Measurements from ENCODE around the gene CNIH3.
A peak's percentile ranks its signal among the peaks of the same experiment; 100 is the strongest.

CNIH3 gene

DNA sequence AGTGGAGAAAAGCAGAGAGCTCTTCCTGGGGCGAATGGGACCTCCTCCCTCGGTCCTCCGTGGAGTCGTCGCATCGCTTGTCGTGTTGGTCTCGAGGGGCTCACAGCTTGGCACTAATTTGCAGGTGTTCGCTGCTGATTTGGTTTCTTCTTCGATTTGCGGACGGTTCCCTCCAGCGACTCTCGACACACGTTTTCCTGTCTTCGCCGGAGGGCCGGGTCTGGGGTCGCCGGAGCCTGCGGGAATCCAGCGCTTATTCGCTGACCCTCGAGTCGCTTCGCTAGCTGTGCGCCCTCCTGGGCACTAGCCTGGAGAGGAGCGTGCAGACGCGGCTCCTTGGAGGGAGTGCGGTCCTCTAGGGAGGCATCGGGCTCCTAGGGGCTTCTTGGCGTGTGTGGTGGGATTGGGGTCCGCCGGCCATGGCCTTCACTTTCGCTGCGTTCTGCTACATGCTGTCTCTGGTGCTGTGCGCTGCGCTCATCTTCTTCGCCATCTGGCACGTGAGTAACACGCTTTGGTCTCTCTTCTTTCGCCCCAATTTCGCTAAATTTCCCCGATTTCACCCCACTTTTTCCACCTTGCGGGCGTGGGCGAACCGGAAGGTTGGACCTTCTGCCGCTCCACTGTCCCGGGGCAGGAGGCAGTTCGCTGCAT lies 766 bp downstream of the CNIH3 start:
- DNase-seq: no peak

DNA sequence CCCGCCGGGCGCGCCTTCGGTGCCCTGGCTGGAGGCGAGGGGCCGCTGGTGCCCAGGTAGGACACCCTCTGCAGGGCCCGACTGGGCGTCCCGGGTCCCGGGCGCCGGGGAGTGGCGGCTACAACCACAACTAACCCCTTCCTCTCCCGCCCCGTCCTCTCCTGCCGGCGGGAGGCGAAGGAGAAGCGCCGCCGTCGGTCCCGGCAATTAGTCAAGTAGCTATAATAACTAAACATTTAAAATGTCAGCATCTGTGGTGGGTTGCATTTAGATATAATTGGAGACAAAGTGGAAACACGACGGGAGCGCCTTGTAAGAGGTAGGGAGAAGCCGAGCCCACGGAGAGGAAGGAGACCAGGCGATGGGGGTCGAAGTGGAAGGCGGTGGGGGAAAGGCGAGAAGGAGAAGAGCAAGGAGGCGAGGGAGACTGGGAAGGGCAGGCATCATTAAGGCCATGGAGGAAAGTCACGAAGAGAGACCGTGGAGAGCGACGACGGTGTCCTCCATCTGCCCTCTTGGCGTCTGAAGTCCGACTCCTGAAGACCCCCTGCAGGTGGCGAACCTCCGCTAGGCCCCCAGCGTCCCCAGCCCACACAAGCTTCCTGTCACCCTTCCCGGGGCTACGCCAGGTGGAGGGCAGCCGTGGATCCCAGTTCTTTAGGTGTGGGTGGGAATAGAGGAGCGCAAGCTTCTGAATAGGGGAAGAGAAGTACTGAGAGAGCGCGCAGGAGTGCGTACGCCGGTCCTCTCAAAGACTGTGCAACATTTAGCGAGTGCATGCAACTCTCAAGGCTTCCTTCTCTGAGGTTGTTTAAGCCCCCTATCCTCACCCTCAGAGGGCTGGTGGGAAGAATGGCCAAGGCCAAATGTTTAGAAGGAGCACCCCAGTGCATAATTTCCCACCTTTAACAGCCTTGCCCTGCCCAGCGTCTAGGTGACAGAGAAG lies 1.6 kb downstream of the CNIH3 start:
- DNase-seq: no peak

DNA sequence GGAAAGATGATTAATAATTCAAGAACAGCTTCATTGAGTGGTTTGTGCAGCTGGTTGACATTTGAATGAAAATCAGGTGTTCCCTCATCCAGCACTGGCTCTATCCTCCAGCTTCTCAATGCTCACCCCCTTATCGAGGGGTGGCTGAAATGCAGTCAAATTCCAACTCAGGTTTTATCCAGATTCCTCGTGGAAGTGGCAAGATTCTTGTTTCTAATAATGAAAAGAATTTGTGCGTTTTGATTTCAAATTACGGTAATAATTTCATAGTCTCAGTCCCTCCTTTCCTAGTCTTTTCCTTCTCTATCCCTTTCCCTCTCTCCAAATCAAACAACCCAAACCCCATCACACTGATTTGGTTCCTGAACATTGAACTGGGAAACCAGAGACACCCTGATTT lies 3.1 kb downstream of the CNIH3 start:
- DNase-seq: no peak

DNA sequence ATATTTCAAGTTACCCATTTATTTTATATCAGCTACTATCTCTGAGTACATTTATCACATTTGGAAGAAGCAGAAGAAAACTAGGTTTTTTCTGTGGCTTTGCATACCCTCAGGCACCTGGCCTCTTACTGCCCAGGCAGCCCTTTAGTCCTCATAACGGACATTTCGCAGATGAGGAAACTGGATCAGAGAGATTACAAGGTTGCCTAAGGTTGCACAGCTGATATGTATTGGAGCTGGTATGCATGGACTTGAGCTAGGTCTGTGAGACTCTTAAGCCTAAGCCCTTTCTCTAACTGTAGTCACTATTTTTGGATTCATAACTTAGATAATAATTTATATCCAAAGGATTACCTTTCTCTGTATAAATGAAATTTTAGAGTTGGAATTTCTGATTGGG lies 4.0 kb downstream of the CNIH3 start:
- no peak for DNase-seq

DNA sequence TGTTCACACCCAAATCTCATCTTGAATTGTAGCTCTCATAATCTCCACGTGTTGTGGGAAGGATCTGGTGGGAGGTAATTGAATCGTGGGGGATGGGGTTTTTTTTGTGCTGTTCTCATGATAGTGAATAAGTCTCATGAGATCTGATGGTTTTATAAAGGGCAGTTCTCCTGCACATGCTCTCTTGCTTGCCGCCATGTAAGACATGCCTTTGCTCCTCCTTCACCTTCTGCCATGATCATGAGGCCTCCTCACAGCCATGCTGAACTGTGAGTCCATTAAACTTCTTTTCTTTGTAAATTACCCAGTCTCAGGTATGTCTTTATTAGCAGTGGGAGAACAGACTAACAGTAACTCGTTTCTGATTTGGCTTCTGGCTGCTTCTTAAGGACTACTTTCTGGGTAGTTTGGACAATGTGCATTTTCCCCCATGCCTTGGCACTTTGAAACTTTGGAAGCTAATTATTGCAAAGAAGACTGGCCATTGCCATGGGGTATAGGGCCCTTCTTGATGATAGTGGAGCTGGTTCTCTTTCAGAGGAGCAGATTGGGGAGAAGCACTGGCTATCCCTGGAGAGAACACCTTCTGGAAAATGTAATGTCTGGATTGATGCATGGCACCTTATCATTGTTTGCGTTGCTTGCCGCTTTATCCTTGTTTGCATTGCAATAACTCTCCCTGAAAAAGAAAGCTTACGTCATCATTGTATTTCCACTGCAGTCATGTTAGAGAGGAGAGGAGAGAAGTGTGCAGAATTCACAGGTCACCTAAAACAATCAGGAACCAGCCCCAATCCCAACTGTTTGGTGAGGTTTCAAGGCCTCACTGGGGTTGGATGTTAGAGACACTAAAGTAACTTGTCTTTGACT lies 5.9 kb downstream of the CNIH3 start:
- DNase-seq: no peak

DNA sequence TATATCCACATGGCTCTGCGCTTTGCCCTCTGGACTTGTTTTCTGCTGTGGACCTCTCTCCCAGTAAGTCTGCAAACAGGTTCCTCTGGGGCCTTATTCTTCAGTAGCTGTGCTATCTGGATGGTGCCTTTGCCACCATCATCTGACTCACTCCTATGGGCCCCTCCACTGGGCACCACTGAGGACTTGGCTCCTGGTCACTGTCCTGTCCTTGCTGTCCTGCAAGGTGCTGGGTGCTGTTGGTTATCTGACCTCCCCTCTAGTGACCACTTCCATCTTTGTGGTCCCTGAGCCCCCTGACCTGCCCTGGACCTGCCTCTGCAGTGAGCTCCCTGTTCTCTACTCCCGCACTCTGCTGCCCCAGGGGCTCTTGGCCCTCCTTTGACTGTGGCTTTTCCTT lies 6.7 kb downstream of the CNIH3 start:
- no peak for DNase-seq

DNA sequence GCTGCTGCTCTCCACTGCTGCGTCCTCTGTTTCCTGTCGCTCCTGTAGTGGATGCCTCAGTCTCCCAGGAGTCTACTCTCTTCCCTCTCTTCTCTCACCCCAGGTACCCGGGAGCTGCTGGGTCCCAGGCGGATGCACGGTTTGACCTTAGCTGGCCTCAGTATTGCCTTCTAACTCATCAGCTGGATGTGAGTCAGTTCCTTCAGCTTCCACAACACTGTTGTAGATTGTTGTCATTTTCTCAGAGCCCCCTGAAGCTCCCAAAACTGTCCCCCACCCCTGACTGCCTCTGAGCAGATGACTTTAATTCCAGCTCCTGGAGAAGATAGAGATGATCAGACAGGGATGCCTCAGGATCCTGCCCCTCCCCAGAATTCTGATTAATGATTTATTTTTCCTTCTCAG lies 7.2 kb downstream of the CNIH3 start:
- peak; percentile 85 for DNase-seq

DNA sequence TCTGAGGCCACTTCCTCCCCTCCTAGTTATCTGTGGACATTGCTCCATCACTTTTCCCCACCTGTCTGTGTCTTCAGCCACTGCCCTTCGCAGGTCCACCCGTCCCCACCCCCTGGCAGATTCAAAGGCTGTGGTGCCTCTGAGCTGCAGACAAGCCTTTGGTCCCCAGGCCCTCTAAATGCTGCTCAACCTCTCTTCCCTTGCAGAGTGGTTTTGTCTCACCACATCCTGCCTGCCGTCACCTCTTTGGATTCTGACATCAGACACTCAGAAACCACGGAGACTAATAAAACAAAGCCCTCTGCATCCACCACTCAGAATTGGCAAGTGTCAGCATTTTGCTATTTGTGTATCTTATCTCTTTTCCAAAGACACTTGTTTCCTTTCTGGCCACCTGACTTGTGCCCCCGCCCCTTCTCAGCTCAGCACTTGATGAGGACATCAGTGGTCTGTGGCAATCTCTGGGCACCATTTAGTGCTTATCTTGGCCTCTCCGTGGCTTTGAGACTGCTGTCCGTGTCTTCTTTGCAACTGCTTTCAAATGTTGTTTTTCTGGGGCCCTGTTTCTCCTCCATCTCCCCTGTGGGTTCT lies 7.7 kb downstream of the CNIH3 start:
- DNase-seq: peak; percentile 94

DNA sequence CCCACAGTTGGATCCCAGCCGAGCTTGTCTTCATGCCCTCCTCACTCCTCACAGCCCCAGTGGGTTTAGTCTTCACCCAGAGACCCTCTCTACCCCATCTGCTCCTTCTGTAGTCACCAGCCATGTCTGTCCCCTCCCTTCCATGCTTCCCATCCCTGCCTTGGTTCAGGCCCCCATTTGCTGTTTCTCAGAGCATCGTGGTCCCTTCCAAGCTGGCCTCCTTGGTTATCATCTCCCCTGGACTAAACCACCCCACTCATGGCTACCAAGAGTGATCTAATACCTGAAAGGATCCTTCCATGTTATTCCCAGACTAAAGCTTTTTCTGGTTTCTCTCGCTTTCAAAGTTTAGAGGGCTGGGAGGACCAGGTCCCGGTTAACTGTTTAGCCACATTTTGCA lies 8.3 kb downstream of the CNIH3 start:
- DNase-seq: no peak

DNA sequence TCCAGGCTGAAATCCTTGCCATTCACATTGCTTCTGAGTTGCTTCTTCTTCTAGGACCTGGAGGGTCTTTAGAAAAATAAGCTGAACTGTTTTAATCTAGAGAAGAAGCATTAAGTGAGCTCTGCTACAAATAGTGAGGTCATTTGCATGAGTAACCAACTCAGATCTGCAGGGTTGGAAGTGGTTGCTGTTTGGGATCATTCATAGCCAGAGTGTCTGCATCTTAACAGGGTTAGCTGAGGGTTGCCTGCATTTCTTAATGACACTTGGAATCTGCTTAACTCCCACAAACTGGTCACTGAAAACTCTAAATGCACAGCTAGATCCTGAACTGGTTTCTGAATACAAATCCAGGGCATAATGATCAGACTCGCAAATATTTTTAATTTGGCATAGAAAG lies 9.9 kb downstream of the CNIH3 start:
- DNase-seq: peak; percentile 80

DNA sequence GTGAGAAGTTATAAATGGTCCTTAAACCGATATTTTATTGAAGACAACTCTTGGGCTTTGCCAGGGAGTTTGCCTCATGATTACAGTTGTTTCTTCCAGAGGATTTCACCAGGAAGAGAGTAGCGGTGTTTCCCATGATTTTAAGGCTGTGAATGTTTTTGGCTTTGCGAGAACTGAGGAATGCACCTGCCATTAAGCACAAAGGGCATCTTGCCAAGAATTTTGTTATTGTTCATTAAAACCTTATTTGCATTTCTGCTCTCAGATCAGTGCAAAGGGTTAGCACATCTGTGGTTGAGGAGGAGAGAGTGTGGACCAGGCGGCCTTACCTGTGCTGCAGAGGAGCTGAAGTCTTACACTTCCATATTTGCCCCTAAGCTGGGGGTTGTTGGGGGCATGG lies 13.8 kb downstream of the CNIH3 start:
- no peak for DNase-seq

DNA sequence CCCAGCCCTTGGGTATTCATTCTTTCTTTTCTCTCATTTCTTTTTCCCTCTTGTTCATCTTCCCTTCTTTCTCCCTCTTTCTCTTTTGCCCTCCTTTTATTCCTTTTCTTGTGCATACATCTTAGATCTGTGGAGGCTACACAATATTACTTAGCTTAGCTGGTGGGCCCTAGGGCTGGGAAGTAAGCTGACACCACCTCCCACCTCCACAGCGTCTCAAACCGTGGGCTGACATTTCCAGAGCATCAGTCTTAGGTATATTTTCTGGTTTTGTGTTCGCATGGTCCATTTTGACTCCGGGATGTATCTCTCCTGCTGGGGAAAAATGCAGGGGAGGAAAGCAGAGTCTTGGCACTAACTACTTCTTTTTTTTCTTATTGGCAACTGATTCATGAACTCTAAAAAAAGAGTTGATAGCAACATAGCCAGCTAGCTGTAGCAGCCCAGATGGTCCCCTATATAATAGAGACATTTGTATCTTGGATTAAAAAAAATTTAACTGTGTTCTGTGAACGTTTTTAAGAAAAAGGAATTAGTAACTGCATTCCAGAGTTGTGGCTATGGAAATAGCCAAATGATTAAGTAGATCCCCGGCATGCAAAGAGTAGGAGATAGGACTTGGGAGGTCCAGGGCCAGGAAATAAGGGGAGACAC lies 15.5 kb downstream of the CNIH3 start:
- DNase-seq: no peak

DNA sequence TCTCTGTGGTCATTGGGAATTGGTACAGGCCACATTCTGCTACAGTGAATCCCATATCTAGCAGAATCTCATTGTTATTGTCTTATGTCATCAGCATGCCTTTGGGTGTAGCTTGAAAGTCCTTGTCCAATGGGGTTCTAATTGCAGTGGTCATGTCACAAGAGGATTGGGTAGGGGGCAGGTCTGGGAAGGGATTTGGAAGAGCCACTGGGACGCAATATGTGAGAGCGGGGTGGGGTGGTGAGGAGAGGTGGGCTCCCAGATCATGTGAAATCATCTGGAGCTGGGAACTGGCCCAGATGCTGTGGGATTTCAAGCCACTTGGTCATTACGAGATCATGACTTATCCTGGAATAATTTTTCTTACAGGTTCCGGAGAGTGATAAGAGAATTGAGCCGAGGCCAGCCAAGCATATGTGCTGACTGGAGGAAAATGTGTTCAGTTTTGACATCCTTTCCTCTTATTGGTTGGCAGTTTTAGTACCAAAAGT lies 16.3 kb downstream of the CNIH3 start:
- peak; percentile 62 for DNase-seq

DNA sequence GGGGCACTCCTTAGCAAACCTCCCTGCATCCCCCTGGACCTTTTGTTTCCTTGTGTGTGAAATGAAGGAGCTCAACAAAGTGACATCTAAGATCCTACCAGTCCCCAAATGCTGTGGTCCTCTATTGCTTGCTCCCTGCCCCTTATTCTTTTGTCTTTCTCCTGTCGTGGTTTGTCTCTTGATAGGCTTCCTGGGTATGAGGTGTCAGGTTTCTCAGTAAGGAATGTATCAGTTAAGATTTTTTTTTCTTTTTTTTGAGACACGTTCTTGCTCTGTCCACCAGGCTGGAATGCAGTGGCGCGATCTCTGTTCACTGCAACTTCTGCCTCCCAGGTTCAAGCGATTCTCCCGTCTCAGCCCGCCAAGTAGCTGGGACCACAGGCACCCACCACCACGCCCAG lies 16.8 kb downstream of the CNIH3 start:
- DNase-seq: peak; percentile 49

DNA sequence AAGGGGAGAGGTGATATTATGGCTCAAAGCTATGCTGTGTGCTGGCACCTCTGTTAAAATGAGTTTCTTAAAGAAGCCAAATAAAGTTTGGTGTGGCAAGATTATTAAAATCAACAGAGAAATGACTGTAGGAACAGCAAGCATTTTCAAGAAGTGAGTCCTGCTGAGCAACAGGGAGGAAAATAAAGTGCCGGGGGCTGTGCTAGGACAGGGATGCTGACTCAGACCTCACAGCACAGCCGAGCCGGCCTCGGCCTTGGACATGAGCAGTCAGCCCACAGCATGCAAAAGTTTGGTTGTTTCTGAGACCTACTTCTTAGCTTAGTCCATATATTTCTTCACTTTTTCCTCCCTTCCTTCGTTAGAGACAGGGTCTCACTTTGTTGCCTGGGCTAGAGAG lies 19.2 kb downstream of the CNIH3 start:
- DNase-seq: peak; percentile 75

DNA sequence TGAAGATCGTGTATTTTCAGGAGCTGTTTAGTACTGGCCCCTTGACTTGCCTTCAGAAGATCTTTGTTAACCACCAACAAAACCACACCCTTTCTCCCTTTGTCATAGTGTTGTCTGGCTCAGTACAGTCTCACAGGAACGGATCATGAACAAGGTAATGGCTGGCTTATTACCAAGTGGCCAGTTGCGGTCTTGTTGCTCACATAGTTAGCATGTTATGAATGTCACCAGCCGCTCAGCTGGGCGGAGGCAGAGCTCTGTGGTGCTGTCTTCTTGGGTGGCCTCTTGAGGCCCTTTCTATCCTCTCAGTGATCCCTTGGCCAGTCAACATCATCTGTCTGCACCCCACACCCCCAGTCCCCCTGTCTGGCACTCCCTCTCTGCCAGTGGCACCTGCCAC lies 21.4 kb downstream of the CNIH3 start:
- peak; percentile 89 for DNase-seq

DNA sequence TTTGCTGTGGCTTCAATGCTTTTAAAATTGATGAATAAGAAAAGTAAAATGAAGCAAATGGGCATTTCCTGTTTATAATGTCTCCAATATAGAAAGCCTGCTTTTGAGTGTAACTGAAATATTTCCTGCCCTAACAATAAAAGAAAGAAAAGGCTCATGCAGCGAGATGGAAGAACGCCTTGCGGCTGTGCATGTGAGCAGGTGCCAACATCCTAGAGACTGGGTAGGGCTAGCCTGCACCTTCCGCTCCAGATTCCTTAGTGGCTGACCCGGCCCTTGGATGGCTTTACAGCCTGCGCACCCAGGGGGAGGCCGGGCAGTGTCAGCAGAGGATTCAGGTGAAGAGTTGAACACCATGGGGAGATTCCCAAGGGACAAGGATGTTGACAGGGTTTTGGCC lies 21.8 kb downstream of the CNIH3 start:
- no peak for DNase-seq

DNA sequence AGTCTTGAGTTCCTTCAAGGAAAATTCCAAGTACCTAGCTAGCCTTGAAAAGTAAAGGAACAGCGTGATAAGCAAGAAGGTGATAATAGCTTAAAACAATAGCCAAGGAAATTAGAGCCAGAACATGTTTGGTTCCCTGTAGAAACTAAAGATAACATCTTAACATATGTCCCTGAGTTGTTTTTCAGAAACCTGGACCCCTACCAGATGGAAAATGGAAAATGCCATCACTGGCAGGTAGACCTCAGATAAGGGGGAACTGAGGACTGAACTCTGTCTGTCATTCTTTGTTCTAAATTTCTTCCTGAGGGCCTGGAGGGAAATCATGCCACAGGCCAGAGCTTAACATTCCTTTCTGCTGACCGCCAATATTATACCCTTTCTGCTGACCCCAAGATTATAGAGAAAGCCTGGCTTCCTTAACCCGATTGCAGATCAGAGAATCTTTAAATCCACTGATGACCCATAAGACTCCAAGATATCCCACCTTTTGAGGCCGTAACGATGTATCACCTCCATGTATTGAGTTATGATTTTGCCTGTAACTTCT lies 23.4 kb downstream of the CNIH3 start:
- no peak for DNase-seq

DNA sequence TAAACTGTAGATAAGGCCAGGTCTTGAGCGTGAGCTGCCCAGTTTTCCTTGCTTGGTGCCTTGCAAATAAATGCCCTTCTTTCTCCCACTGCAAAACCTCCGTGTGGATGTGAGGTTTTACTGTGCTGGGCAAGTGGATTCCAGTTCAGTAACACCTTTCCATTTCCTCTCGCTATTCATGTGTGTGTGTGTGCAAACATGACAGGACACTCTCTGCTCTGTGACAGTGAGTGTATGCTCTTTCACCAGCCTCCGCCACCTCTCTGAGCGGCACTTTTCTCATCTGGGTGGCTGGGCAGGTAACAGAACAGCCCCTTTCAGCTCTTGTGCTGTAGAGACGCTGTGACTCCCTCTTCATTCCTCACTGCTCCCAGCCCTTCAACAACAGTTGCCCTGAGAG lies 23.9 kb downstream of the CNIH3 start:
- no peak for DNase-seq

DNA sequence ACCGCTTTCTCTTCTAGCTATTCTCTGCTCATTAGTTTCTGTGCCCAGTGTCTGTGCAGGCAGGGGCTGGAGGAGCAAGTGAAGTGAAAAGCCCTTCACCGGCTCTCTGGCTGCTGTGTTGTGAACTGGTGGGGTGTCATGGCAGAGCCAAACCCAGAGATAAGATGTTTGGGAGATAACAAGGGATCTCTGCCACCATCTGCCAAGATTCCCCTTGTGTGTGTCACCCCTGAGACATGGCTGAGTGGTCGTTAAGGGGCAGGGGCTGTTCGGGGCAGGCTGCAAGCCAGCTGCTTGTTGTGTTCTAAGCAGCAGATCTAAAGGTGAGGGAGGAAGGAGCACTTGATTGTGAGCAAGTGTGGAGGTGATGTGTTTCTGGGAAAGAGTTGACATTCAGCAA lies 24.5 kb downstream of the CNIH3 start:
- no peak for DNase-seq

DNA sequence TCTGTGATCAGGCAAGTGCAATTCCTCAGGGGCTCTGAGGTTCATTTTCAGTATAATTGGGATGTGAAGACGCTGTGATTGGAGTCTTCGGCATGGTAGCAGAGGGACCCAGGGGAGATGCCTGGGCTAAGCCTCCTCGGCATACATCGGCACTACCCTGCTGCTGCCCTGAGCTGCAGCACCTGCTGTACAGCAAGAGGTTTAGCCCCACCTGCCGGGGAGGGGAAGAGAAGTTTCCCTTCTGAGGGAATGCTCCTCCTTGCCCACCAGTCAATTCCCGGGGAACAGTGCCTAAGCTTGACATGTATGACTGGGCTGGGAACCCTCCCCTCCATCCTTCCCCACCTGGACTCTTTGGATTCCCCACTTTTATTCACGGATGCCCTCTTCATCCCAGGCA lies 24.9 kb downstream of the CNIH3 start:
- no peak for DNase-seq

DNA sequence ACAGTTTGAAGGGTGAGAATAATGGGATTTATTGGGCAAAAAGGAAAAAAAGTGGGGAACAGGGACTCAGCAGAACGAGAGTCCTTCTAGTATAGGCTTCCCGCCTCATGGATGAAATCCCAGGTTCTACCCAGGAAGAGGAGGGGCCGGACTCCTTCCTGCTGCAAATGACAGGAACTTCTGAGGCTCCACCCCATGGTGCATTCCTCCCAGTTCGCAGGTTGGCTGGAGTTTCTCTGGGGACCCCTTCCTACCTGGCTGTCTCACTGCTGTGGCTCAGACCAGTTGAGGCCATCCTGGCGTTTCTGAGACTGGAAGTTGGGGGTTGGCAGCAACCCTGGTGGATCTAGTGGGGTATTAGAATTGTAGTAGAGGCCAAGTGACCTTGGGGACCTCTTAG lies 27.5 kb downstream of the CNIH3 start:
- DNase-seq: no peak

Measured in HCEC 1CT (cell line).